ENCODE data around the gene ANO10.
"Not testable (repeated sequence)": the region's sequence is repeated elsewhere in the genome, so short reads cannot be mapped to it uniquely, and the experiment has no call there.

The ANO10 gene

DNA sequence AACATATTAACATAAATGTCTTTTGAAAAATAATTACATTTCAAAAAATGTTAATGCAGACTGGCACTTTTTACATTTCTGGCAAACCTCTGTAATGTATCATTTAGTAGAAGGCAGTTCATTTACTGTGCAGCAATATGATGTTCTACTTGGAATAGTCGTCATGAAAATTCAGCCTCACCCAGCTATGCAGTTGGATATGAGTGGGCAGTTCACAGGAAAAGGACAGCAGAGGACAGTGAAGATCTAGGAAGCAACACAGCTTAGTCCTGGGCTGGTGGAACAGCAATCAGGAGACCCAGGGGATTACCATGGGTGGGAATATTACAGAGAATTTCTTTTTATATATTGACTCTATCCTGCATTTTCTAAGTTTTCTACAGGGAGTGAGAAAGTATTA lies 63.6 kb downstream of the ANO10 start:
- Histone ChIP-seq H3K4me3 (no peak overlapping the region), H4K20me1 (no peaks in the 10 kb centered on the region), H3K4me1 (no peaks in the 10 kb centered on the region), H3K36me3 (peaks cover 0 to 64% (median 14%) of the 10 kb centered on the region in 11 experiments; a peak in 15 of 22 replicates), H3K9me3 (replicated peaks in 1 of 11) (peaks cover 0 to 8% (median 0%) of the 10 kb centered on the region in 11 experiments; a peak in 3 of 22 replicates), H3K9ac (no peak overlapping the region), H3K27ac (no peak overlapping the region), H3K27me3 (no peaks in the 10 kb centered on the region), H3K4me2 (no peak overlapping the region)
- TF ChIP-seq Cebpa-rat (IDR thresholded peaks at IDR 0.05), result no peak

DNA sequence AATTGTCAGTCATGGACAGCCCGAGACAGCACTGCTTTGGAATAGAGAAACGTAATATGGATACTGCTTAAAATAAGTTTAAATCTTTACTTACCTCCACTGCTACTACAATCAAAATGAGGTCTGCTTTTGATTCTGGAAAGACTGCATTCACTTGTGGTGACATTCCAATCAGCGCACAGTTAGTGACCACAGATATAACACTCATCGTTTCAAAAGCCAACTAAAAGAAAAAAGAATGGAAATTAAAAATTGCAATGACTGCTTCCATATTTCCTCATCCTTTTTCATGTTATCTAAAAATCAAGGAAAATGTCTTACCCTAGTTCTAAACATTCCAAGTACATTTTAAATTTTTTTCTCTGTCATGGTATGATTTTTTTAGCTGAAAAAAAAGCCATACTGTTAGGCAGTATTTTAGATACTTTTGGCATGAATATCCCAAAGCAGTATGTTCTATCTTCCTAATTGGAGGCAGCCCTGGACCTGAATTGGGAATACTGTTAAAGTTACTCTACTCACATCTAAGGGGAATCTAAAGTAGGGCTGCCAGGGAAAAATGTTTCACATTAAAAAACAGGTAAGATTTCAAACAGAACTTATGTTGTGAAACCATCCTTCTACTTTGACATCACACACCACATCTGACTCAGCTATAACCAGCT lies 72.1 kb downstream of the ANO10 start:
- Histone ChIP-seq H3K27ac (no peak overlapping the region), H3K9me3 (replicated peaks in 1 of 11) (peaks cover 0 to 8% (median 0%) of the 10 kb centered on the region in 11 experiments; a peak in 3 of 22 replicates), H3K36me3 (peaks cover 0 to 27% (median 8%) of the 10 kb centered on the region in 11 experiments; a peak in 9 of 22 replicates), H3K4me1 (no peaks in the 10 kb centered on the region; a peak in 1 of 20 replicates), H3K4me3 (no peak overlapping the region), H4K20me1 (no peaks in the 10 kb centered on the region), H3K4me2 (no peak overlapping the region), H3K9ac (no peak overlapping the region), H3K27me3 (no peaks in the 10 kb centered on the region)
- no peak for TF ChIP-seq Cebpa-rat (IDR thresholded peaks at IDR 0.05)

DNA sequence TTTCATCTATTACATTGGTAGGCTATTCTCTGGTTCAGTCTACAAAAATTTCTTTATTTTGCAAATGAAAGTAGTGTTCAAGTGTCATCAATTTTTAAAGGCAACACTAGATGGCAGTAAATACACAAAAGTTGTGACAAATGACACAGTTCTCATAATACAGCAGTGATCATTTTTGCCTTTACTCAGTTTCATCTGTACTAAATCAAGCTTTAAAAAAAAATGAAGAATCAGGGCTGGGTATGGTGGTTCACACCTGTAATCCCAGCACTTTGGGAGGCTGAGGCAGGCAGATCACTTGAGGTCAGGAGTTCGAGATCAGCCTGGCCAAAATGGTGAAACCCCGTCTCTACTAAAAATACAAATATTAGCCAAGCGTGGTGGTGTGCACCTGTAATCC lies 77.5 kb downstream of the ANO10 start:
- H3K4me1 ChIP-seq; H3K9me3 ChIP-seq (replicated peaks in 1 of 11); H4K20me1 ChIP-seq; H3K27me3 ChIP-seq; H3K4me3 ChIP-seq; H3K9ac ChIP-seq; H3K27ac ChIP-seq; H3K4me2 ChIP-seq; H3K36me3 ChIP-seq: not testable (repeated sequence)

DNA sequence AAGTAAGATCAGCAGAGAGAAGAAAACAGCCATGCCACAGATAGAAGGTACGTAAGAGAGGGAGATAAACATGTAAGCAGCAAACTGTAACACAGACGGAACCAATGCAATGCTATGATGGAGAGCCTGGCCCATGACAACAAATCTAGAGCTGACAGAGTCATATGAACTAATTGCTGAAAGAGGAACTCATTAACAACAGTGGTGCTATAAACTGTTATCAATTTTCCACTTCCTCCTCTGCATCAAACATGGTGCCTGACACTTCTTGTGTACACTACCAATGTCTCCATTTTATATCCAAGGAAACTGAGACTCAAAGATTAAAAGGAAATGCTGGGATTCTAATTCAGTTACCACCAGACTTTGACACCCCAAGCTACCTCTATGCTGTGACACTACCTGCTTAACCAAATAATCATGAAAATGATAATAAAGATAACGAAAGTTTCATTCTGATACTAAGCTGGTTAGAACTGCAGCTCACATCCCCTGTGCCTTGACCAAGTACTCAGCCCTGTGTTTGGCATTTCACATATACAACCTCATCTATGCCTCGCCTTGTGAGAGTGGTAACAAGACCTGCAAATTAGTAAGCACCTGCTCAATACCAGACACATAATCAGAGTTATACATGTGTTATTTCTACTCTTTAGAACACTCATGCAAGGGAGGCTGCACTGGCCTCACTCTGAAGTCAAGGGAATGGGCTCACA lies 79.3 kb downstream of the ANO10 start:
- Histone ChIP-seq H3K9me3 (replicated peaks in 1 of 11) (no peaks in the 10 kb centered on the region), H3K4me1 (peaks cover 0 to 7% (median 0%) of the 10 kb centered on the region in 10 experiments; a peak in 4 of 20 replicates), H3K4me2 (no peak overlapping the region)

DNA sequence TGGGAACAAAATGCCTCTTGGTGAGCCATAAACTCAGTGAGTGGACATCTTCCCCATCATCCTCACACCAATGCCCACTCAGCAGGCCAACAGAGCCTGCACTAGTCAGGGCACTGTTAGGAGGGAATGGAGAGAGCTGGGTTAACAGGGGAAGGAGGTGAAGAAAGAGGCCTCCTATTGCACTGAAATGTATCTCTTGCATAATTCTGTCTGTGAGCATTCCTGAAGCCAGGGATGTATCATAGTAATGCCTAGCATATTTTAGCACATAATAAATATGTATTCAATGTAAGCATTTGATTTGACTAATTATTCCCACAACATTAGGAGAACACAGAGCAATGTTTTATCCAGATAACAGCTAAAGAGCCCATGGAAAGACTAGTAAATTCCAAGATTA lies 81.2 kb downstream of the ANO10 start:
- Histone ChIP-seq H3K9me3 (replicated peaks in 1 of 11) (no peaks in the 10 kb centered on the region), H3K9ac (no peak overlapping the region), H3K27me3 (no peaks in the 10 kb centered on the region), H3K4me3 (no peak overlapping the region), H3K27ac (no peak overlapping the region), H3K36me3 (peaks cover 0 to 5% (median 0%) of the 10 kb centered on the region in 11 experiments; a peak in 1 of 22 replicates), H3K4me1 (peaks cover 0 to 7% (median 0%) of the 10 kb centered on the region in 10 experiments; a peak in 3 of 20 replicates), H3K4me2 (no peak overlapping the region), H4K20me1 (no peaks in the 10 kb centered on the region)
- no peak for TF ChIP-seq Cebpa-rat (IDR thresholded peaks at IDR 0.05)

More for the DNA sequence above, 79.3 kb downstream of the ANO10 start:
- Histone ChIP-seq H4K20me1 (no peaks in the 10 kb centered on the region), H3K4me3 (no peak overlapping the region), H3K36me3 (no peaks in the 10 kb centered on the region), H3K9ac (no peak overlapping the region), H3K27me3 (no peaks in the 10 kb centered on the region), H3K27ac (no peak overlapping the region)
- TF ChIP-seq Cebpa-rat (IDR thresholded peaks at IDR 0.05), result no peak

DNA sequence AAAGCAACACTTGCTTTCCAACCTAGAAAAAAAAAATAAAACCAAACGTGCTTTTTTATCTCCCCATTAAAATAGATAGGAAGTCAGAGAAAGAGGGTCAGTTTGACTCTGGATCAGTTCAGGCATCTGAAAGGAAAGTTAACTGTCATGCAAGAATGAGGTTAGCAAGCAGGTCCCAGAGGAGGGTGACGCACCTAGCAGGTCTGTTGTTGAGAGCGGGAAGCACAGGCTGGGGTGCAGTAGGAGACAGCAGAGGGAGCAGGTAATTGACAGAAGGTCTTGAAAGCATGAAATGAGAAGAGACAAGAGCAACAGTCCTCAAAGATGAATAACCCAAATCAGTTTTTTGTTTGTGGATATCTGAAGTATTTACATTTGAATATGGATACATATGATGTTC lies 82.5 kb downstream of the ANO10 start:
- Histone ChIP-seq H4K20me1 (no peaks in the 10 kb centered on the region), H3K9ac (no peak overlapping the region), H3K27ac (no peak overlapping the region), H3K4me1 (peaks cover 0 to 7% (median 0%) of the 10 kb centered on the region in 10 experiments; a peak in 3 of 20 replicates), H3K4me2 (peak overlapping the region in 1 of 11 experiments; percentile 1; a peak in 1 of 22 replicates), H3K36me3 (peaks cover 0 to 5% (median 0%) of the 10 kb centered on the region in 11 experiments; a peak in 1 of 22 replicates), H3K27me3 (no peaks in the 10 kb centered on the region), H3K4me3 (no peak overlapping the region), H3K9me3 (replicated peaks in 1 of 11) (no peaks in the 10 kb centered on the region)
- no peak for TF ChIP-seq Cebpa-rat (IDR thresholded peaks at IDR 0.05)

DNA sequence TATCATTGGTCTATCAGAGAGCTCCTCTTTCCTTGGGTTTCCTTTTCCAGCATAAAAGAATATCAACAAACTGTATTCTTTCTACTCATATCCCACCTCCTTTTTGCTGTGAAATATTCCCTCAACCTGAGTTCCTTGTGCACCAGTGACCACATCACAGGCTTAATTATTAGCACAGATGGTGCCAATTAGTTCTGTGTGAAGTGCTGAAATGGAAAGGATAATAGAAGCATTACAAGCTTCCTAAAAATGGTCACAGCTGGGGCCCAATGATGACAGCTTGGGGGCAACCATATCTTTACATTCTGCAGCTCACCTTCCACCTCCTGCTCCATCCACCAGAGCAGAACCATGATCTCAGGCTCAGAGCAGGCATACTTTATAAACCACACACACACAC lies 84.6 kb downstream of the ANO10 start:
- Histone ChIP-seq H4K20me1 (no peaks in the 10 kb centered on the region), H3K27ac (no peak overlapping the region), H3K9me3 (replicated peaks in 1 of 11) (no peaks in the 10 kb centered on the region), H3K27me3 (no peaks in the 10 kb centered on the region), H3K4me2 (no peak overlapping the region), H3K9ac (no peak overlapping the region), H3K4me1 (peaks cover 0 to 6% (median 0%) of the 10 kb centered on the region in 10 experiments; a peak in 3 of 20 replicates), H3K36me3 (peaks cover 0 to 5% (median 0%) of the 10 kb centered on the region in 11 experiments; a peak in 1 of 22 replicates), H3K4me3 (no peak overlapping the region)
- TF ChIP-seq Cebpa-rat (IDR thresholded peaks at IDR 0.05), result no peak

DNA sequence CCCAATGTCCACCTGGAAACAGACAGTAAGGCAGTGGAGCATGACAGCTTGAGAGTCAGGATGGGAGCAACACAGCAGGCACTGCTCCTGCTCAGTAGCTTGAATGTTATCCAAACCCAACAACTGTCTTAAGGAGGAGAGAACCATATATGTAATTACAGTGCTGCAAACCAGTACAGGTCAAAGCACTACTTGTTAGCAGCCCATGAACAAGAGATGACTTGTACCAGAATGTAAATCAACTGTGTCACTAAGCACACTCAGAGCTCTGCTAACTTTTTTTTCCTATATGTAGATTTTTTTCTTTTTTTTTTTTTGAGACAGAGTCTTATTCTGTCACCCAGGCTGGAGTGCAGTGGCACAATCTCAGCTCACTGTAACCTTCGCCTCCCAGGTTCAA lies 87.1 kb downstream of the ANO10 start:
- no peak for TF ChIP-seq Cebpa-rat (IDR thresholded peaks at IDR 0.05)
- Histone ChIP-seq H3K4me1 (peaks cover 0 to 6% (median 0%) of the 10 kb centered on the region in 10 experiments; a peak in 2 of 20 replicates), H3K27me3 (no peaks in the 10 kb centered on the region), H3K27ac (no peak overlapping the region), H3K9me3 (replicated peaks in 1 of 11) (no peaks in the 10 kb centered on the region), H3K36me3 (peaks cover 0 to 5% (median 0%) of the 10 kb centered on the region in 11 experiments; a peak in 1 of 22 replicates), H3K9ac (no peak overlapping the region), H3K4me3 (no peak overlapping the region), H3K4me2 (no peak overlapping the region), H4K20me1 (no peaks in the 10 kb centered on the region)

DNA sequence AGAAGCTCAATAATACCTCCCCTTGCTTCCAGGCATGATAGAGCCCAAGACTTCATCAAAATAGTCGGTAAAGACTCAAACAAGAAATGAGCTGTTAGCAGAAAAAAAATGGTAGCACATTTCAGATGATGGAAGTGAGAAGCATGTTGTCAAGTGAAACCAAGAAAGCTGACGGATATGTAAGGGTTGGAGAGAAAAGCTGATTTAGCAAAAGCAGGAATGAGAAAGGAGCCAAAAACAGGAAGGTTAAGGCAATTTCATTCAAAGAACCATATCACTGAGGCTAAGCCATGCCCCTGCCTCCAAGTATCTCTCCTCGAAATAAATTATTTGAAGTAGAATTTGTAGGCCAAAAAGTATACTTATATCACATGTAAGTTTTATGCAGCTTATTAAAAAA lies 88.8 kb downstream of the ANO10 start:
- no peaks in the 10 kb centered on the region for H3K27me3 ChIP-seq
- peaks cover 0 to 5% (median 0%) of the 10 kb centered on the region in 11 experiments; a peak in 4 of 22 replicates for H3K36me3 ChIP-seq
- no peak overlapping the region for H3K9ac ChIP-seq
- H3K9me3 ChIP-seq (replicated peaks in 1 of 11), result peaks cover 1 to 13% (median 9%) of the 10 kb centered on the region in 11 experiments; a peak in 19 of 22 replicates
- no peaks in the 10 kb centered on the region for H4K20me1 ChIP-seq
- H3K4me2 ChIP-seq, result no peak overlapping the region
- H3K4me3 ChIP-seq, result no peak overlapping the region
- H3K27ac ChIP-seq, result no peak overlapping the region
- no peaks in the 10 kb centered on the region for H3K4me1 ChIP-seq
- TF ChIP-seq Cebpa-rat (IDR thresholded peaks at IDR 0.05), result no peak

Measured in BLaER1 treated with 17β-estradiol and CSF1 and Interleukin-3, amounts not matched to agents 10 nM and 100 nM (cell line).